ENCODE results near the gene ZNF511. TPM values are rescaled to one million over a fixed set of nuclear protein-coding genes. Genes with fewer than 3 reads are reported as not detected.

The ZNF511 gene
- total RNA-seq, 1 experiment from 2014 or later: 49.0 TPM

DNA sequence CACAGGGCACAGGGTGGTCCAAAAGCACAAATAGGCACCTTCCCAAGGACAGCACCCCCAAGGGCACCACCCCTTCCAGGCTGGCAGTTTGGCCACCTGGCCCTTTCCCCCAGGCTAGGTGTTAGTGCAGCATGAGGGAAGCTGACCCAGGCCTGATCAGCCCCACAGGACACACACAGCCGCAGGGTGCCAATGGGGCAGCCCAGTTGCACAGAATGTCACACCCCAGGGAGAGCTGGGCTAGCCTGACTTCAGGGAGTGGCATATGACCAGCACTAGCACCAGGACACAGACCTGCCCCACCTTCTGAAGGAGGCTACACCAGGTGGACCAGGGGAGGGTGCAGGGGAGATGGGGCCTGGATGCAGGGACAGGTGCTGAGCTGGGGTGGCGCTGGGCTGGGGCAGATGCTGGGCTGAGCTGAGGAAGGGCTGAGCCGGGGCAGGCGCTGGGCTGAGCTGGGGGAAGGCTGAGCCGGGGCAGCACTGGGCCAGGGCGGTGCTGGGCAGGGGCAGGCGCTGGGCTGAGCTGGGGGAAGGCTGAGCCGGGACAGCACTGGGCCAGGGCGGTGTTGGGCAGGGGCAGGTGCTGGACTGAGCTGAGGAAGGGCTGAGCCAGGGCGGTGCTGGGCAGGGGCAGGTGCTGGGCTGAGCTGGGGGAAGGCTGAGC is 28.2 kb upstream of the ZNF511 start:
- no peaks in the 10 kb centered on the region for H3K36me3 ChIP-seq (ENCODE audit: control insufficient read depth in 1 of 2, insufficient read depth in 2 of 2, low read length in 2 of 2)
- no peak overlapping the region for H3K9ac ChIP-seq (ENCODE audit: low read length)
- POLR2A ChIA-PET: no interaction called here
- CTCF ChIA-PET: no interaction called here
- H3K4me1 ChIP-seq (ENCODE audit: control insufficient read depth in 1 of 2, insufficient read depth in 2 of 2, low read length in 2 of 2): no peaks in the 10 kb centered on the region
- H3K9me2 ChIP-seq (ENCODE audit: insufficient read depth): no peaks in the 10 kb centered on the region
- ATAC-seq: no peak
- no peak overlapping the region for H3K27ac ChIP-seq (ENCODE audit: low read depth, low read length)
- no peaks in the 10 kb centered on the region for H3K79me2 ChIP-seq (ENCODE audit: insufficient read depth, low read length)
- intact Hi-C loops (cut with micrococcal nuclease): no loop called here
- BruUV-seq (replicated peaks): no TSS peak
- no peaks in the 10 kb centered on the region for H4K20me1 ChIP-seq (ENCODE audit: insufficient read depth)
- H3K4me3 ChIP-seq (replicated peaks in 1 of 2; ENCODE audit: low read depth in 1 of 2, low read length in 2 of 2): no peak overlapping the region
- no peaks in the 10 kb centered on the region for H3K9me3 ChIP-seq (ENCODE audit: control insufficient read depth in 1 of 2, insufficient read depth in 1 of 2, low read depth in 1 of 2, low read length in 2 of 2)
- no peaks in the 10 kb centered on the region for H3K27me3 ChIP-seq (ENCODE audit: insufficient read depth, low read length)
- no peak for DNase-seq (ENCODE audit: low read depth, low spot score)
- RAD21 ChIA-PET (ENCODE audit: low non-redundant PET in 1 of 2, low total read pairs in 2 of 2, uncharacterized antibody in 2 of 2, unreplicated experiment in 2 of 2): no interaction called here
- TF ChIP-seq RAD21 (IDR thresholded peaks at IDR 0.05; ENCODE audit: low read depth) (no peak), EGR1 (IDR thresholded peaks at IDR 0.05; ENCODE audit: low read depth) (no peak), SIN3A (IDR thresholded peaks at IDR 0.05; ENCODE audit: low read depth) (no peak), CEBPB (IDR thresholded peaks at IDR 0.05; ENCODE audit: low read depth) (no peak), YY1 (IDR thresholded peaks at IDR 0.05; ENCODE audit: extremely low read depth, insufficient replicate concordance, low read depth, low read length) (no peak)
- no peak overlapping the region for H2AFZ ChIP-seq (ENCODE audit: low read depth, low read length, poor library complexity, severe bottlenecking)
- no peak overlapping the region for H3K4me2 ChIP-seq (ENCODE audit: low read length)

DNA sequence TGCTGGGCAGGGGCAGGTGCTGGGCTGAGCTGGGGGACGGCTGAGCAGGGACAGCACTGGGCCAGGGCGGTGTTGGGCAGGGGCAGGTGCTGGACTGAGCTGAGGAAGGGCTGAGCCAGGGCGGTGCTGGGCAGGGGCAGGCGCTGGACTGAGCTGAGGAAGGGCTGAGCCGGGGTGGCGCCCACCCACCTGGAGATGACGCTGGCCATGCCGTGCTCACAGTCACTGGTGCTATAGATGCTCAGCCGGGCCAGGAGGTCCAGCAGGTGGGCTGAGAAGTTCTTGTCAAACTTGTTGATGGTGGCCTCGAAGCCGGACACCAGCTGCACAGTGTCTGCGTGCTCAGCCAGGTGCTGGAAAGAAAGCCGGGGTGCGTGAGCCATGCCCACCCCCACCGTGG is 27.6 kb upstream of the ZNF511 start:
- no peak overlapping the region for H3K27ac ChIP-seq (ENCODE audit: low read depth, low read length)
- H2AFZ ChIP-seq (ENCODE audit: low read depth, low read length, poor library complexity, severe bottlenecking): no peak overlapping the region
- no peak overlapping the region for H3K4me2 ChIP-seq (ENCODE audit: low read length)
- no peak overlapping the region for H3K4me3 ChIP-seq (replicated peaks in 1 of 2; ENCODE audit: low read depth in 1 of 2, low read length in 2 of 2)
- no peaks in the 10 kb centered on the region for H3K9me2 ChIP-seq (ENCODE audit: insufficient read depth)
- H3K36me3 ChIP-seq (ENCODE audit: control insufficient read depth in 1 of 2, insufficient read depth in 2 of 2, low read length in 2 of 2): no peaks in the 10 kb centered on the region
- no peak for DNase-seq (ENCODE audit: low read depth, low spot score)
- no peaks in the 10 kb centered on the region for H4K20me1 ChIP-seq (ENCODE audit: insufficient read depth)
- intact Hi-C loops (cut with micrococcal nuclease): no loop called here
- no TSS peak for BruUV-seq (replicated peaks)
- H3K79me2 ChIP-seq (ENCODE audit: insufficient read depth, low read length): no peaks in the 10 kb centered on the region
- ChIA-PET CTCF (no interaction called here), POLR2A (no interaction called here), RAD21 (ENCODE audit: low non-redundant PET in 1 of 2, low total read pairs in 2 of 2, uncharacterized antibody in 2 of 2, unreplicated experiment in 2 of 2) (no interaction called here)
- H3K9me3 ChIP-seq (ENCODE audit: control insufficient read depth in 1 of 2, insufficient read depth in 1 of 2, low read depth in 1 of 2, low read length in 2 of 2): no peaks in the 10 kb centered on the region
- ATAC-seq: no peak
- H3K27me3 ChIP-seq (ENCODE audit: insufficient read depth, low read length): no peaks in the 10 kb centered on the region
- H3K4me1 ChIP-seq (ENCODE audit: control insufficient read depth in 1 of 2, insufficient read depth in 2 of 2, low read length in 2 of 2): no peaks in the 10 kb centered on the region
- TF ChIP-seq EGR1 (IDR thresholded peaks at IDR 0.05; ENCODE audit: low read depth) (no peak), FOSL1 (IDR thresholded peaks at IDR 0.05; ENCODE audit: low read depth) (no peak), SP1 (IDR thresholded peaks at IDR 0.05; ENCODE audit: low read depth) (no peak), CBX3 (IDR thresholded peaks at IDR 0.05; ENCODE audit: low read depth) (no peak), RAD21 (IDR thresholded peaks at IDR 0.05; ENCODE audit: low read depth) (no peak), ZFX (IDR thresholded peaks at IDR 0.05) (no peak), JUND (IDR thresholded peaks at IDR 0.05) (no peak), YY1 (IDR thresholded peaks at IDR 0.05; ENCODE audit: extremely low read depth, insufficient replicate concordance, low read depth, low read length) (no peak), CTCF (IDR thresholded peaks at IDR 0.05 in 2 of 3, conservative IDR thresholded peaks at IDR 0.05 in 1 of 3; ENCODE audit: borderline replicate concordance in 1 of 3, insufficient read depth in 1 of 3, low read depth in 2 of 3, low read length in 2 of 3) (no peak)
- TF ChIP-seq, protein P1, sequence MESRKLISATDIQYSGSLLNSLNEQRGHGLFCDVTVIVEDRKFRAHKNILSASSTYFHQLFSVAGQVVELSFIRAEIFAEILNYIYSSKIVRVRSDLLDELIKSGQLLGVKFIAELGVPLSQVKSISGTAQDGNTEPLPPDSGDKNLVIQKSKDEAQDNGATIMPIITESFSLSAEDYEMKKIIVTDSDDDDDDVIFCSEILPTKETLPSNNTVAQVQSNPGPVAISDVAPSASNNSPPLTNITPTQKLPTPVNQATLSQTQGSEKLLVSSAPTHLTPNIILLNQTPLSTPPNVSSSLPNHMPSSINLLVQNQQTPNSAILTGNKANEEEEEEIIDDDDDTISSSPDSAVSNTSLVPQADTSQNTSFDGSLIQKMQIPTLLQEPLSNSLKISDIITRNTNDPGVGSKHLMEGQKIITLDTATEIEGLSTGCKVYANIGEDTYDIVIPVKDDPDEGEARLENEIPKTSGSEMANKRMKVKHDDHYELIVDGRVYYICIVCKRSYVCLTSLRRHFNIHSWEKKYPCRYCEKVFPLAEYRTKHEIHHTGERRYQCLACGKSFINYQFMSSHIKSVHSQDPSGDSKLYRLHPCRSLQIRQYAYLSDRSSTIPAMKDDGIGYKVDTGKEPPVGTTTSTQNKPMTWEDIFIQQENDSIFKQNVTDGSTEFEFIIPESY (IDR thresholded peaks at IDR 0.05; ENCODE audit: extremely low read depth, insufficient replicate concordance, low read length): no peak
- no peak overlapping the region for H3K9ac ChIP-seq (ENCODE audit: low read length)

All from HCT116 (cell line).